Caco-2 (cell line): ENCODE data around the gene GPR85. TPM values are rescaled to one million over a fixed set of nuclear protein-coding genes. Genes with fewer than 3 reads are reported as not detected.

Experiments
- BruUV-seq: library from RNA; stranded (reverse); fragments of 400-500 nt; replicated peaks from 2 replicates; lab custom pipeline; 2021; lab: Mats Ljungman, UMichigan
- CTCF ChIA-PET: fragments of 300-600 bp; sonication (Branson Sonifier 250); formaldehyde crosslinking; loops from one replicate; lab custom pipeline; 2022; ENCODE audit warnings: antibody characterized with exemption; lab: Charles Lee
- POLR2A ChIA-PET: fragments of 300-600 bp; sonication (Branson Sonifier 250); formaldehyde crosslinking; loops from one replicate; lab custom pipeline; 2022; ENCODE audit warnings: antibody characterized with exemption; lab: Charles Lee
- DNase-seq, 2 experiments: peaks; one replicate each; pipeline versions ENCODE4 v3.0.0 to v3.0.0-alpha.2; 2020 to 2022
- H3K27me3 ChIP-seq: replicated peaks from 2 replicates; pipeline ENCODE4 v1.6.0; 2011; ENCODE audit warnings: low read length; ENCODE audit not compliant: control insufficient read depth, insufficient read depth
- H3K36me3 ChIP-seq: 2 replicates; pipeline ENCODE4 v1.5.1; 2011; ENCODE audit warnings: low read length; ENCODE audit not compliant: control insufficient read depth, insufficient read depth
- H3K4me1 ChIP-seq: fragments of 250-450 bp; sonication (Bioruptor Pico); 2 replicates; pipeline ENCODE4 v1.5.1; 2020; ENCODE audit warnings: mild to moderate bottlenecking
- H3K4me3 ChIP-seq: 2 replicates; pipeline ENCODE4 v1.5.1; 2011; ENCODE audit warnings: low read depth, mild to moderate bottlenecking, control low read depth, low read length
- H3K9me3 ChIP-seq: fragments of 250-450 bp; sonication (Bioruptor Pico); 2 replicates; pipeline ENCODE4 v1.5.1; 2020; ENCODE audit warnings: mild to moderate bottlenecking, moderate library complexity
- H3K27ac Mint-ChIP-seq: one replicate; pipeline ENCODE4 v1.8.0; 2022; ENCODE audit warnings: mixed read lengths; ENCODE audit not compliant: unreplicated experiment
- H3K27me3 Mint-ChIP-seq: one replicate; pipeline ENCODE4 v1.8.0; 2022; ENCODE audit warnings: mixed read lengths; ENCODE audit not compliant: insufficient read depth, unreplicated experiment
- H3K36me3 Mint-ChIP-seq: one replicate; pipeline ENCODE4 v1.8.0; 2022; ENCODE audit warnings: mild to moderate bottlenecking, mixed read lengths; ENCODE audit not compliant: insufficient read depth, unreplicated experiment
- H3K4me1 Mint-ChIP-seq: one replicate; pipeline ENCODE4 v1.8.0; 2022; ENCODE audit warnings: low read depth, mixed read lengths; ENCODE audit not compliant: unreplicated experiment
- H3K4me3 Mint-ChIP-seq: one replicate; pipeline ENCODE4 v1.8.0; 2022; ENCODE audit warnings: mild to moderate bottlenecking, moderate library complexity, mixed read lengths; ENCODE audit not compliant: unreplicated experiment
- H3K9me3 Mint-ChIP-seq: one replicate; pipeline ENCODE4 v1.8.0; 2022; ENCODE audit warnings: mixed read lengths; ENCODE audit not compliant: unreplicated experiment
- intact Hi-C: fragments of 100-400 bp; cut with micrococcal nuclease; formaldehyde crosslinking; loops from one replicate; pipeline ENCODE4 v1.10.0; 2022; ENCODE audit not compliant: unreplicated experiment
- total RNA-seq: library from RNA; stranded (reverse); gene quantifications from 2 replicates; pipeline ENCODE4 v1.2.3, GENCODE V29; 2022
- TF ChIP-seq, protein P1 (sequence below), 2 experiments: fragments of 200-600 bp in 1 of 2; IDR thresholded peaks; 1 replicate in 1 of 2; 2 replicates in 1 of 2; pipeline versions ENCODE4 v1.5.1 to v1.8.0; 2011 to 2022; ENCODE audit warnings: antibody characterized with exemption in 1 of 2, control low read depth in 1 of 2, inconsistent platforms in 1 of 2, low read depth in 1 of 2, low read length in 1 of 2, mild to moderate bottlenecking in 1 of 2, moderate library complexity in 1 of 2; ENCODE audit not compliant: insufficient read depth in 1 of 2, severe bottlenecking in 1 of 2, unreplicated experiment in 1 of 2

Gene GPR85
- total RNA-seq, 1 experiment from 2014 or later = not detected

DNA sequence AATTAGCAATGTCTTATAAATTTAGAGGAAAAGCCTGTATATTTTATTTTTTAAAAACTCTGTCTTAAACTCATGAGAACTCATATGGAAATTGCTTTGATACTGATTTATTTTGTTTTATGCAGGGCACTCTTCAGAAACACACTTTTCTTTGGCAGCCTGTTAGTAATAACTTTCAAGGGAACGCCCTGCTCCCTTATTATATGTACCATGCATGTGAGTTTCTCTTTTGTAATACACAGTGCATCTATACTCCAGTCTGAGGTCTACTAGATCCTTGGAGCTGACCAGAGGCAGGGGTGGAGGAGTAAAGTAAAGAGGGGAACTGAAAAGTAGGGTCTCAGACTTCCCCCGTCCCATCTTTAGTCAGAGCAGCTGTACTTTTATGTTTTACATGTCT lies 40.2 kb downstream of the GPR85 start:
- Mint-ChIP-seq H3K9me3 (no peaks in the 10 kb centered on the region), H3K36me3 (no peaks in the 10 kb centered on the region), H3K27ac (no peak overlapping the region), H3K4me1 (no peaks in the 10 kb centered on the region), H3K27me3 (peaks cover 16% of the 10 kb centered on the region), H3K4me3 (no peak overlapping the region)
- no peaks in the 10 kb centered on the region for H3K36me3 ChIP-seq
- no peaks in the 10 kb centered on the region for H3K4me1 ChIP-seq
- CTCF ChIA-PET = no interaction called here
- intact Hi-C loops = no loop called here
- H3K27me3 ChIP-seq = no peaks in the 10 kb centered on the region
- TF ChIP-seq, protein P1, sequence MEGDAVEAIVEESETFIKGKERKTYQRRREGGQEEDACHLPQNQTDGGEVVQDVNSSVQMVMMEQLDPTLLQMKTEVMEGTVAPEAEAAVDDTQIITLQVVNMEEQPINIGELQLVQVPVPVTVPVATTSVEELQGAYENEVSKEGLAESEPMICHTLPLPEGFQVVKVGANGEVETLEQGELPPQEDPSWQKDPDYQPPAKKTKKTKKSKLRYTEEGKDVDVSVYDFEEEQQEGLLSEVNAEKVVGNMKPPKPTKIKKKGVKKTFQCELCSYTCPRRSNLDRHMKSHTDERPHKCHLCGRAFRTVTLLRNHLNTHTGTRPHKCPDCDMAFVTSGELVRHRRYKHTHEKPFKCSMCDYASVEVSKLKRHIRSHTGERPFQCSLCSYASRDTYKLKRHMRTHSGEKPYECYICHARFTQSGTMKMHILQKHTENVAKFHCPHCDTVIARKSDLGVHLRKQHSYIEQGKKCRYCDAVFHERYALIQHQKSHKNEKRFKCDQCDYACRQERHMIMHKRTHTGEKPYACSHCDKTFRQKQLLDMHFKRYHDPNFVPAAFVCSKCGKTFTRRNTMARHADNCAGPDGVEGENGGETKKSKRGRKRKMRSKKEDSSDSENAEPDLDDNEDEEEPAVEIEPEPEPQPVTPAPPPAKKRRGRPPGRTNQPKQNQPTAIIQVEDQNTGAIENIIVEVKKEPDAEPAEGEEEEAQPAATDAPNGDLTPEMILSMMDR (IDR thresholded peaks at IDR 0.05; ENCODE audit: insufficient read depth in 1 of 2, low read depth in 1 of 2, low read length in 1 of 2, severe bottlenecking in 1 of 2, unreplicated experiment in 1 of 2) = no peak
- POLR2A ChIA-PET = no interaction called here
- no peaks in the 10 kb centered on the region for H3K9me3 ChIP-seq
- H3K4me3 ChIP-seq = no peak overlapping the region
- no TSS peak for BruUV-seq
- DNase-seq = no peak

DNA sequence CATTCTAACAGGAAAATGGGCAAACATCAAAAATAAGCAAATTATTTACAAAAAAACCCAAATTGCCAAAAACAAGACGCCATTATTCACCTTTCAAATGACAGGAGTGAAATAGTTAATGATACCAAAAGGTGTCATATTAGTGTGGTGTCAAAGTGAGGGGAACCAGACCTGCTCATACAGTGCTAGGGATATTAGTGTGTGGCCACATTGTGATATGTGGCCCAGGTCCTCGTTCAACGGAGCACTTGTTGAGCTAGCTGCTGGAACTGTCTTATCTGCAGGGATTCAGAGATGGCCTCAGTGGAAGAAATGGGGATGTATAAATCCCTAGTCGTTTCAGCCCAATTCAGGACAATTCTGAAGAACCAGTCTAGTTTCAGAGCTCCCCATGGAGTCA lies 41.2 kb downstream of the GPR85 start:
- H3K27ac Mint-ChIP-seq = no peak overlapping the region
- peaks cover 13% of the 10 kb centered on the region for H3K27me3 Mint-ChIP-seq
- ChIA-PET CTCF (no interaction called here), POLR2A (no interaction called here)
- Histone ChIP-seq H3K4me1 (no peaks in the 10 kb centered on the region), H3K4me3 (no peak overlapping the region), H3K36me3 (no peaks in the 10 kb centered on the region), H3K9me3 (no peaks in the 10 kb centered on the region), H3K27me3 (no peaks in the 10 kb centered on the region)
- no peak overlapping the region for H3K4me3 Mint-ChIP-seq
- BruUV-seq = no TSS peak
- H3K9me3 Mint-ChIP-seq = no peaks in the 10 kb centered on the region
- H3K36me3 Mint-ChIP-seq = no peaks in the 10 kb centered on the region
- no peaks in the 10 kb centered on the region for H3K4me1 Mint-ChIP-seq
- TF ChIP-seq, protein P1 (IDR thresholded peaks at IDR 0.05; ENCODE audit: insufficient read depth in 1 of 2, low read depth in 1 of 2, low read length in 1 of 2, severe bottlenecking in 1 of 2, unreplicated experiment in 1 of 2) = no peak
- no peak for DNase-seq
- intact Hi-C loops = no loop called here

DNA sequence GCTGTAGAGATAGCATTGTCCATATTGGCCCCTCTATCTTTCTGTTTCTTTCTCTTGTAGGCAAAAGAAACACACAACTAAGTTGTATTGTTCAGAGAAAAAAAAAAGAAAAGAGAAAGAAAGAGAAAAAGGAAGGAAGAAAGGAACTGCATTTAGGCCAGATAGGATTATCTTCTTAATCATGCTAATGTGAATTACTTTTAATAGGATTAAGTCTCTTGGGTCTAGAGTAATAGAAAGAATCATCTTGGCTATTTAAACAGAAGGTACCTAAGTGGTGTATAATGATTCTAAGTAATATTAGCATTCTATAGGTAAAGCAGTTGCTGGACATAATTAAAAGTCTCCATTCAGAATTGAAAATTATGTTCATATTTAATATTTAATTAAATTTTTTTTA lies 42.2 kb downstream of the GPR85 start:
- H3K9me3 Mint-ChIP-seq = no peaks in the 10 kb centered on the region
- TF ChIP-seq, protein P1 (IDR thresholded peaks at IDR 0.05; ENCODE audit: insufficient read depth in 1 of 2, low read depth in 1 of 2, low read length in 1 of 2, severe bottlenecking in 1 of 2, unreplicated experiment in 1 of 2) = no peak
- H3K4me3 Mint-ChIP-seq = no peak overlapping the region
- H3K36me3 ChIP-seq = no peaks in the 10 kb centered on the region
- DNase-seq = no peak
- H3K27me3 Mint-ChIP-seq = peaks cover 13% of the 10 kb centered on the region
- H3K4me3 ChIP-seq = no peak overlapping the region
- H3K4me1 Mint-ChIP-seq = no peaks in the 10 kb centered on the region
- H3K9me3 ChIP-seq = no peaks in the 10 kb centered on the region
- no peak overlapping the region for H3K27ac Mint-ChIP-seq
- no peaks in the 10 kb centered on the region for H3K4me1 ChIP-seq
- intact Hi-C loops = no loop called here
- H3K36me3 Mint-ChIP-seq = no peaks in the 10 kb centered on the region
- ChIA-PET CTCF (no interaction called here), POLR2A (no interaction called here)
- no peaks in the 10 kb centered on the region for H3K27me3 ChIP-seq
- BruUV-seq = no TSS peak
